WERI-Rb-1 (cell line): ENCODE data around the gene APP.

Source experiments
- DNase-seq: peaks from one replicate; pipeline ENCODE4 v3.0.0-alpha.2; 2020
- H3K27ac ChIP-seq: fragments of 250-450 bp; sonication (Bioruptor Pico); 2 replicates; pipeline ENCODE4 v1.5.1; 2020; ENCODE audit warnings: mild to moderate bottlenecking, moderate library complexity
- H3K27me3 ChIP-seq: fragments of 250-450 bp; sonication (Bioruptor Pico); 2 replicates; pipeline ENCODE4 v1.5.1; 2021; ENCODE audit warnings: mild to moderate bottlenecking, low read depth, moderate library complexity; ENCODE audit not compliant: insufficient read depth, severe bottlenecking
- H3K36me3 ChIP-seq: fragments of 250-450 bp; sonication (Bioruptor Pico); 2 replicates; pipeline ENCODE4 v1.5.1; 2020; ENCODE audit warnings: mild to moderate bottlenecking, moderate library complexity
- H3K4me3 ChIP-seq: 2 replicates; pipeline ENCODE4 v1.5.1; 2011; ENCODE audit warnings: low read depth, mild to moderate bottlenecking, control low read depth, low read length
- H3K9me3 ChIP-seq: fragments of 250-450 bp; sonication (Bioruptor Pico); 2 replicates; pipeline ENCODE4 v1.5.1; 2021; ENCODE audit warnings: mild to moderate bottlenecking, moderate library complexity; ENCODE audit not compliant: severe bottlenecking
- CTCF ChIP-seq: IDR thresholded peaks from 2 replicates; pipeline ENCODE4 v1.5.1; 2011; ENCODE audit warnings: low read depth, mild to moderate bottlenecking, control low read depth, inconsistent platforms, low read length

The APP gene

DNA sequence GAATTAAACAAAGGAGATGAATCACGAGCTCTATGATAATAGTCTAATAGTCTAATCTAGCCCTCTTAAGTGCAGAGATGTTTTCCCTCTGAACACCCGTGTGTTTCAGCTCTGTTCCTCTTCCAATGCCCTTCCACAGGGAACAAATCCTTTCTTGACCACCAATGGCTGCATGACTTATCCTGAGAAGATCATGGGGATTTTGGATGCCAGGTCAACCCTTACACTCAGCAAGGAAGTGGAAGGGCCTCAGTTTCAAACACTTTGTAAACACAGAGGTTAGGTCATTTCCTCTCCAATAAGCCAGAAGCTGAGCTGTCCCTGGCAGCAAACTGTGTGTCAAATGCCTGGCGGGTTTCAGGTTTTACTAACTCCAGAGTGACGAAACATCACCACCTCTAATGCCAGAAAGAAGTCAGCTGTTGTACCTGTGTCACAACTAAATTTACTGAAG, 235.8 kb downstream of the APP start:
- no peaks in the 10 kb centered on the region for H3K27me3 ChIP-seq
- H3K9me3 ChIP-seq, result no peaks in the 10 kb centered on the region
- peaks cover 37% of the 10 kb centered on the region for H3K36me3 ChIP-seq
- TF ChIP-seq CTCF, result no peak
- H3K4me3 ChIP-seq, result no peak overlapping the region
- DNase-seq, result no peak
- no peak overlapping the region for H3K27ac ChIP-seq

- no peak overlapping the region for H3K4me3 ChIP-seq
- no peak overlapping the region for H3K27ac ChIP-seq
- no peaks in the 10 kb centered on the region for H3K27me3 ChIP-seq
- peaks cover 37% of the 10 kb centered on the region for H3K36me3 ChIP-seq
- H3K9me3 ChIP-seq, result no peaks in the 10 kb centered on the region
- no peak for DNase-seq
- TF ChIP-seq CTCF, result no peak
Observed at GRCh38 chr21:25934130-25934529, 236.4 kb downstream of the APP start.

GRCh38 chr21:25931765-25932164, 238.8 kb downstream of the APP start:
- Histone ChIP-seq H3K27me3 (no peaks in the 10 kb centered on the region), H3K27ac (no peak overlapping the region), H3K9me3 (no peaks in the 10 kb centered on the region), H3K4me3 (no peak overlapping the region), H3K36me3 (peaks cover 46% of the 10 kb centered on the region)
- no peak for DNase-seq
- no peak for TF ChIP-seq CTCF

DNA sequence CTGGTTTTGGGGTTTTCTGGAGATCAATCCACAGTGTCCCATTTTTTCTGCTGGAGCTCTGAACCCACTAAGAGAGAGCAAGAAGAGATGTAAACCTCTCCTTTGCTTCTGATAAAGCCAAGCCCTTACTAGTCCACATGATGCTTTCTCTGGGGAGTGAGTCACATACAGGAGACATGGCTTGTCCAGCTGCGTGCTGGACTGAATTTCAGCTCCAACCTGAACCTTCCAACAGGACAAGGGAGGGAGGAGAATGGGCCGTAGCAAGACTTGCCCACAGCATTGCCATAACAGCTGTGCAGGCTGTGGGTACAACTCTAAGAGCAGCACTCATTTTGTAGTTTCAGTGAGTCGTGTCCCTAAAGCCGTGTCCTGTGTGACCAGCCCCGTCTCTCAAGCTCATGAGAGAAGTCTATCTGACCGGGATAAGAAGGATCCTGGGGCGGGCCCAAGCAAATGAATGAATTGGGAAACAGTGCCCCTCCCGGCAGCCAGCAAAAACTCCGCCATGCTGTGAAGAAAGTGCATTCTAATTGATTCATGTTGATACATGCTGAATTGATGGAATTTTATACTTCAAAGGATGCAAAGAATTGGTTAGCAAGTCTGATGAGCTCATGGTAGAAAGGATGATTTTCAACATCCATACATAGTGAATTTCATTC, 240.6 kb downstream of the APP start:
- no peak for DNase-seq
- Histone ChIP-seq H3K27ac (no peak overlapping the region), H3K27me3 (no peaks in the 10 kb centered on the region), H3K36me3 (peaks cover 50% of the 10 kb centered on the region), H3K9me3 (no peaks in the 10 kb centered on the region), H3K4me3 (no peak overlapping the region)
- no peak for TF ChIP-seq CTCF

GRCh38 chr21:25927195-25927880, 243.2 kb downstream of the APP start:
- no peak for DNase-seq
- no peak overlapping the region for H3K4me3 ChIP-seq
- no peaks in the 10 kb centered on the region for H3K9me3 ChIP-seq
- no peak overlapping the region for H3K27ac ChIP-seq
- H3K27me3 ChIP-seq, result no peaks in the 10 kb centered on the region
- TF ChIP-seq CTCF, result no peak
- H3K36me3 ChIP-seq, result peaks cover 39% of the 10 kb centered on the region
